Activated CD8-positive, alpha-beta T cell treated with anti-CD3 and anti-CD28 coated beads, Interleukin-2, amount 10 ng/mL, durations not matched to agents 7 days and 5 days (primary cell): ENCODE results near the gene WWC1. TPM values are rescaled to one million over a fixed set of nuclear protein-coding genes. Genes with fewer than 3 reads are reported as not detected.
A peak's percentile ranks its signal among the peaks of the same experiment; 100 is the strongest.

ENCODE experiments used
- ATAC-seq: fragments of 150-1000 bp; cut with Tn5 transposase; one replicate; pipeline ENCODE4 v1.10.0; 2021; ENCODE audit warnings: moderate library complexity
- CTCF ChIA-PET: fragments of 350-600 bp; sonication (Branson Sonifier 250); formaldehyde crosslinking; loops from one replicate; lab custom pipeline; 2021; ENCODE audit warnings: antibody characterized with exemption; lab: Charles Lee
- POLR2A ChIA-PET: fragments of 350-600 bp; sonication (Branson Sonifier 250); formaldehyde crosslinking; loops from one replicate; lab custom pipeline; 2021; ENCODE audit warnings: antibody characterized with exemption; lab: Charles Lee
- DNase-seq: peaks from one replicate; pipeline ENCODE4 v3.0.0-alpha.2; 2020
- H3K27ac Mint-ChIP-seq: one replicate; pipeline ENCODE4 v1.8.0; 2021; ENCODE audit warnings: mild to moderate bottlenecking, mixed read lengths
- H3K27me3 Mint-ChIP-seq: one replicate; pipeline ENCODE4 v1.8.0; 2021; ENCODE audit warnings: low read depth, mixed read lengths
- H3K36me3 Mint-ChIP-seq: one replicate; pipeline ENCODE4 v1.8.0; 2021; ENCODE audit warnings: low read depth, mixed read lengths
- H3K4me1 Mint-ChIP-seq: one replicate; pipeline ENCODE4 v1.8.0; 2021; ENCODE audit warnings: low read depth, mixed read lengths
- H3K4me3 Mint-ChIP-seq: one replicate; pipeline ENCODE4 v1.8.0; 2021; ENCODE audit warnings: mild to moderate bottlenecking, mixed read lengths
- H3K9me3 Mint-ChIP-seq: one replicate; pipeline ENCODE4 v1.8.0; 2022; ENCODE audit warnings: mixed read lengths; ENCODE audit not compliant: insufficient read depth
- total RNA-seq, 2 experiments: library from RNA; stranded (reverse); gene quantifications; one replicate each; pipeline ENCODE4 v1.2.3, GENCODE V29; 2021

Gene WWC1
- total RNA-seq, 2 experiments from 2014 or later: not detected

DNA sequence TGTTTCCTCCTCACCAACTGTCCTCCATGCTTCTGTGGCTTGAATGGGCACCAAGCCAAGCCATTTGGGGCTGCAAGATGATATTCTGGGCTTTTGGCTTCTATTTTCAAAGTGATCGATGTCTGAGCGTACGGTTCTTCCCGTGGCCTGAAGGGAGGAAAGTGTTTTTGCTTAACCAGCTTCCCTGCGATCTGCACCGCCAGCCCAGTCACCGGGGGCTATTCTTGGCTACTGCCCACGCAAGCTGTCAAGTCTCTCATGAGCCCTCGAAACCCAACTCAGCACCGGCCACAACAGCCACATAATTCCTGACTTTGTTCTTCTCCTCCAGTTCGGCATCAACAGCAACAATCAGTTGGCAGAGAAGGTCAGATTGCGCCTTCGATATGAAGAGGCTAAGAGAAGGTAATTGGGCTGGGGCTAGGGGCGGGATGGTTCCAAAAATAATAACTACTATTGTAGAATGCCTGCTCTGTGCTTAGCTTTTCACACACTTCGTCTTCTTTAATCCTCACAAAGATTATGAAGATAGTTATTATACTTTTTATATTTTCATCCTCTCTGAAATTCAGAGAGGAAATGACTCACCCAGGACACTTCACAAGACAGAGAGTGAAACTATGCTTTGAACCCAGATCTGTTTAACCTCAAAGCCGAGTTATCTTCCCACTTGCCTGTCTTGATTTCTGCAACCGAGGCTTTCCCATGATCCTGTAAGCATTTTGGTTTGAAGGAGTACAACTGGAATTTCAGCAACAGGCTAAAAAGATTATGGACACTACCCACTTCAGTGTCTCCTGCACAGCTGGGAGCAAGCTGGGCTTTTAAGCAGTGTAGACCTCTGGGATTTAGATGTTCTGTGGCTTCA is 118.4 kb downstream of the WWC1 start:
- peak overlapping the region; percentile 35 for H3K27ac Mint-ChIP-seq
- H3K36me3 Mint-ChIP-seq: no peaks in the 10 kb centered on the region
- ChIA-PET POLR2A (no interaction called here), CTCF (no interaction called here)
- peaks cover 21% of the 10 kb centered on the region for H3K4me1 Mint-ChIP-seq
- H3K9me3 Mint-ChIP-seq: no peaks in the 10 kb centered on the region
- H3K4me3 Mint-ChIP-seq: peak overlapping the region; percentile 37
- H3K27me3 Mint-ChIP-seq: peaks cover 19% of the 10 kb centered on the region
- no peak for DNase-seq
- peak; percentile 77 for ATAC-seq

DNA sequence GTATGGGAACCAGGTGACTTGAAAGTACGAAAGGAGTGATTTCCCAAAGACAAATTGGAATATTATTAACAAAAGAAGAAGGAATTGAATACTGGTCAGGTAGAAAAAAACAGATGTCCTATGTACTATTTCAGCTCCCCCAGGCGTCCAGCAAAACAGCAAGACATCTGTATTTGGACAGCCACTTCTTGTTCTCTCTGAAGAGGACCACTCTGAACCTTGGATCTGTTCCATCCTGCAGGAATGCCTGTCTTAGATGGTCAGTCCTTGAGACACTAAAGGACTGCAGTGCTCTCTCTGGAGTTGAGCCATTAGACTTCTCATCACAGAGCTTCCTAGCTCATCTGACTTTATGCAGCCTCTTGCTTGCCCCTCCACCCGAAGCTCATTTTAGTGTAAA is 120.4 kb downstream of the WWC1 start:
- H3K9me3 Mint-ChIP-seq: no peaks in the 10 kb centered on the region
- H3K27me3 Mint-ChIP-seq: peaks cover 11% of the 10 kb centered on the region
- CTCF ChIA-PET: no interaction called here
- H3K4me3 Mint-ChIP-seq: no peak overlapping the region
- ATAC-seq (no peak), DNase-seq (no peak)
- peaks cover 21% of the 10 kb centered on the region for H3K4me1 Mint-ChIP-seq
- POLR2A ChIA-PET: no interaction called here
- H3K36me3 Mint-ChIP-seq: no peaks in the 10 kb centered on the region
- no peak overlapping the region for H3K27ac Mint-ChIP-seq

DNA sequence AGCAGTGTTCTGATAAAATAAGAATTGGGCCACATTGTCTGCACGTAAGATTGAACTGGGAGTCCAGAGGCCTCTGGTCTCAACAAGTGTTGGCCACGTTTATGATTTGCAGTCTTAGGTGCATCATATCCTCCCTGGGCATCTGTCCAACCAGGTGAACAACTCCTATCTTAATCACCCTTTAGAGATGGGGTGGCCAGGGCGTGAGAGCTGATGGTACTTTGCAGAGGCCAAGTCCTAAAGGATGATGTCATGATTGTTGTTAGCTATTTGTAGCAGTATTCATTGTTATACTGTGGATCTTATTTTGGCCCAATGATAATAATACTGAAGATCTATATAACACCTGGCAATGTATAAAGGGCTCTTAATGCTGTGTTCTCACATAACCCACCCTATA is 121.6 kb downstream of the WWC1 start:
- ChIA-PET POLR2A (no interaction called here), CTCF (no interaction called here)
- H3K4me3 Mint-ChIP-seq: no peak overlapping the region

DNA sequence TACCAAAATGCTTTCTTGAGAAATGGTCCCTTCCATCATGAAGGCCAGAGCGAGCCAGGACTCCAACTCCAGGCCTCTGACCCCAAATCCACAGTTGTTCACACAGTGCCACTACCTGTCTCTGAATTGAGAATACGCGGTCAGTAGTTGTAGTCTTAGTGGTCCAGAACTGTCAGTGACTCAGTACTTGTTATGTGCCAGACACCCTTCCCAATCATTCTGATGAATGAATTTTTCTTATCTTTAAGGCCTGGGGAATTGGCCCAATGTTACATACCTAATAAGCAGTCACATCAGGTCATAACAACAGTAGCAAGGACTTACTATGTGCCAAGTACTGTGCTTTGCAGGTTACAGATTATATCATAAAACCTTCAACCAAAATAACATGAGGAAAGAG is 122.2 kb downstream of the WWC1 start:
- Mint-ChIP-seq H3K36me3 (no peaks in the 10 kb centered on the region), H3K27me3 (peaks cover 11% of the 10 kb centered on the region), H3K4me3 (no peak overlapping the region), H3K9me3 (no peaks in the 10 kb centered on the region), H3K27ac (no peak overlapping the region), H3K4me1 (peaks cover 18% of the 10 kb centered on the region)
- ChIA-PET CTCF (no interaction called here), POLR2A (no interaction called here)
- ATAC-seq (no peak), DNase-seq (no peak)

More for the DNA sequence above, 121.6 kb downstream of the WWC1 start:
- no peak for DNase-seq
- ATAC-seq: no peak
- H3K27ac Mint-ChIP-seq: no peak overlapping the region
- H3K9me3 Mint-ChIP-seq: no peaks in the 10 kb centered on the region
- H3K4me1 Mint-ChIP-seq: peaks cover 18% of the 10 kb centered on the region
- no peaks in the 10 kb centered on the region for H3K36me3 Mint-ChIP-seq
- H3K27me3 Mint-ChIP-seq: peaks cover 11% of the 10 kb centered on the region

DNA sequence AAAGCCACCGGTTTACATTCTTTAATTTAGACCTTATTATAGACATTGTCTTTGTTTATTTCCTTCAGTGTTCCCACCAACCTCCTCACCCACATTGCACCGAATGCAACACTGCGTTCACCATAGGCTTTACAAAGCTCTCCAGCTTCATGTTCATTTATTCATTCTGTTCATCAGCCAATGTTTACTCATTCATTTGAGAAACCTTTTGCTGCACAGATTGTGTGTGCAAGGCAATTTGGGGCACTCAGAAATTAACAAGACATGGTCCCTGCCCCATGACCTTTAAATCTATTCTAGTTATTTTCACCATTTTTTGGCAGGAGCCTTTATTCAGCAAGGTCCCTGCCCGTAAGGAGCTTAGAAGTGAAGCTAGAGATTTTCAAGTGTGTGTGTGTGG is 124.0 kb downstream of the WWC1 start:
- no peaks in the 10 kb centered on the region for H3K9me3 Mint-ChIP-seq
- H3K27me3 Mint-ChIP-seq: peaks cover 11% of the 10 kb centered on the region
- ATAC-seq (no peak), DNase-seq (no peak)
- peaks cover 2% of the 10 kb centered on the region for H3K4me1 Mint-ChIP-seq
- ChIA-PET CTCF (no interaction called here), POLR2A (no interaction called here)
- H3K27ac Mint-ChIP-seq: no peak overlapping the region
- no peak overlapping the region for H3K4me3 Mint-ChIP-seq
- H3K36me3 Mint-ChIP-seq: no peaks in the 10 kb centered on the region

DNA sequence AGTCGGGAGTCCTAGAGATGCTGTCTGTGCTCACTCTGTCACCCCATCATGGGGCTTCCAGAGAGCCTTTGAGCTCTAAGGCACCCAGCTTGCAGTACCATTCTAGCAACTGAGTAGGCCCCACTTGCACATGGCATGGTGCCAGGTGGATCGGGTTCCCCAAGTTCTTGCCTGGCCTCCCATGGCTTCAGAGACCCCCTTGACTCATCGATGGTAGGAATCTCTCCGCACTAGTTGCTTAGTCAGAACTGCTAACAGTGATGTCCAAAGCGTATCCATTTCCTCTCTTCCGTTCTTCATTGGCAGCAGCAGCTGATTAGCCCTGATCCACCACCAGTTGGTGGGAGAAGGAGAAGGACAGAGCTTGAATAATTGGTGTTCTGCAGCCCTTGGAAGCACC is 124.5 kb downstream of the WWC1 start:
- H3K27me3 Mint-ChIP-seq: peaks cover 11% of the 10 kb centered on the region
- ATAC-seq: no peak
- DNase-seq: no peak
- no peaks in the 10 kb centered on the region for H3K4me1 Mint-ChIP-seq
- no peaks in the 10 kb centered on the region for H3K9me3 Mint-ChIP-seq
- CTCF ChIA-PET: no interaction called here
- H3K36me3 Mint-ChIP-seq: no peaks in the 10 kb centered on the region
- no peak overlapping the region for H3K27ac Mint-ChIP-seq
- no peak overlapping the region for H3K4me3 Mint-ChIP-seq
- POLR2A ChIA-PET: no interaction called here

DNA sequence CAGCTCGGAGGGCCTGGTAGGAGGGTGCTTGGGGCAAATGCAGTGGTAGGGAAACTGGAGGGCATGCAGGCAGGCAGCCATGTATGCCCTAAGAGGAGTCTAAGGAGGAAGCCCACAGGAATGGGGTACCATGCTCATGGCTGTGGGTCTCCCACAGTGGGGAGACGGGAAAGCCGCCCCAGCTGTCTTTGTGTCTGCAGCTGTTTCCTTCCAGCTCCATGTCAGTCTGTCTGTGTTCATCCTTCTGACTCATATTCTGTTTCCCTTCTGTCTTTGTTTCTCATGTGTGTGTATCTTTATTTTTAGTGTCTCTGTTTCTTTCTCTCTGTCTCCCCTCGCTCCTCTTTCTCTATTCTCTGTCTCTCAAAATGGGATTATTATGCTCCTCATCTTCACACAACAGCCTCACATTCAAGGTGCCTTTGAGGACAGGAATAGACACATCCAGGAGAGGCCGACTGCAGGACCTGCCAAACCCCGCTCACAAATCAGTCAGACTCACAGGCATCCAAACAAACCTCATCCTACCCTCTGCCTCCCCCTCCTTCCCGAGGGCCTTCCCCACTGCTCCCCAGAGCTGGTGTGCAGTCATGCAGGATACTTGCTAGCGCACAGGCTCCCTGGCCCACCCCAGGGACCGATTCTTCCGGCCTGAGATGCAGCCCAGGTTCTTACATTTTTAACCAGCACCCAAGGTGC is 126.4 kb downstream of the WWC1 start:
- Mint-ChIP-seq H3K27ac (no peak overlapping the region), H3K4me1 (no peaks in the 10 kb centered on the region), H3K36me3 (no peaks in the 10 kb centered on the region), H3K4me3 (no peak overlapping the region), H3K27me3 (peaks cover 5% of the 10 kb centered on the region), H3K9me3 (no peaks in the 10 kb centered on the region)
- no peak for ATAC-seq
- DNase-seq: no peak
- ChIA-PET POLR2A (no interaction called here), CTCF (no interaction called here)

DNA sequence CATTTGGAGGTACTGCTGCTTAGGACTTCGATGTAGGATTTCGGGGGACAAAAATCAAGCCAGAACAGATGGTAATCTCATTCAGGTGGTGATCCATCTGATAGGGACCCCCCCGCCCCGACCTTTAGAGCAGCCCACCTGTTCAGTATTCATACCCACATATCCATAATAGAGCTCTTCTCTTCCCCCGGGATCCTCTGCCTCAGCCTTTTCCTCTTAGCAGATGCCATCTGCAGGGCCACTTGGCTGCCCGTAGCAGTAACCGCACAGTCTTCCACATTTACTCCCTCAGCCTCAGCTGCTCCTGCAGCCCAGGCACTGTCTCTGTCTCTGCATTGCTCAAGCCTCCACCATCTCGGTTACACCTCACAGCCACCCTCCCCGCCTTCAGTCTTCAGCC is 129.0 kb downstream of the WWC1 start:
- H3K9me3 Mint-ChIP-seq: no peaks in the 10 kb centered on the region

DNA sequence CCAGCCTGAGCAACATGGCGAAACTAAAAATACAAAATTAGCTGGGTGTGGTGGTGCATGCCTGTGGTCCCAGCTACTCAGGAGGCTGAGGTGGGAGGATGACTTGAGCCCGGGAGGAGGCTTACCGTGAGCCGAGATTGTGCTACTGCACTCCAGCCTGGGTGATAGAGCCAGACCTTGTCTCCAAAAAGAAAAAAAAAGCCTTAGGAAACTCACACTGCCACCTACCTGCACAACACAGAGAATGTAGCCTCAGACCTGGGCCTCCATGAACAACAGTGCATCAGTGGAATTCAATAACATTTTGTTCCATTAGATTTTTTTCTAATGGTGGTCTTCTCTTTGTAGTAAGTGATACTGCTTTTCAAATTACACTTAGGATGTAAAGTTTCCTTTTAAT is 131.0 kb downstream of the WWC1 start:
- Mint-ChIP-seq H3K4me3 (no peak overlapping the region), H3K9me3 (no peaks in the 10 kb centered on the region), H3K27ac (no peak overlapping the region), H3K36me3 (no peaks in the 10 kb centered on the region), H3K4me1 (no peaks in the 10 kb centered on the region), H3K27me3 (no peaks in the 10 kb centered on the region)
- ATAC-seq (no peak), DNase-seq (no peak)
- ChIA-PET POLR2A (no interaction called here), CTCF (interaction anchor here (1.0 kb wide), 1 partner anchor 153 kb away, joined by 3 read pairs; no protein-coding TSS in a partner anchor)

More for the DNA sequence above, 129.0 kb downstream of the WWC1 start:
- no peak for ATAC-seq
- H3K4me3 Mint-ChIP-seq: no peak overlapping the region
- H3K27me3 Mint-ChIP-seq: no peaks in the 10 kb centered on the region
- DNase-seq: no peak
- H3K36me3 Mint-ChIP-seq: no peaks in the 10 kb centered on the region
- CTCF ChIA-PET: no interaction called here
- H3K4me1 Mint-ChIP-seq: no peaks in the 10 kb centered on the region
- POLR2A ChIA-PET: no interaction called here
- no peak overlapping the region for H3K27ac Mint-ChIP-seq

DNA sequence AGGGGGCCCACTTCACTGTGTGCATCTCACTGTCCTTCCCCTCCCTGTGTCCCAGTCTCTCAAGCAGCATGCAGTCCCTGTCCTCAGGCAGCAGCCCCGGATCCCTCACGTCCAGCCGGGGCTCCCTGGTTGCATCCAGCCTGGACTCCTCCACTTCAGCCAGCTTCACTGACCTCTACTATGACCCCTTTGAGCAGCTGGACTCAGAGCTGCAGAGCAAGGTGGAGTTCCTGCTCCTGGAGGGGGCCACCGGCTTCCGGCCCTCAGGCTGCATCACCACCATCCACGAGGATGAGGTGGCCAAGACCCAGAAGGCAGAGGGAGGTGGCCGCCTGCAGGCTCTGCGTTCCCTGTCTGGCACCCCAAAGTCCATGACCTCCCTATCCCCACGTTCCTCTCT is 132.0 kb downstream of the WWC1 start:
- POLR2A ChIA-PET: no interaction called here
- CTCF ChIA-PET: no interaction called here
- H3K4me3 Mint-ChIP-seq: no peak overlapping the region
- no peak for ATAC-seq
- no peak overlapping the region for H3K27ac Mint-ChIP-seq
- DNase-seq: no peak
- no peaks in the 10 kb centered on the region for H3K4me1 Mint-ChIP-seq
- H3K36me3 Mint-ChIP-seq: no peaks in the 10 kb centered on the region
- no peaks in the 10 kb centered on the region for H3K27me3 Mint-ChIP-seq
- H3K9me3 Mint-ChIP-seq: no peaks in the 10 kb centered on the region

DNA sequence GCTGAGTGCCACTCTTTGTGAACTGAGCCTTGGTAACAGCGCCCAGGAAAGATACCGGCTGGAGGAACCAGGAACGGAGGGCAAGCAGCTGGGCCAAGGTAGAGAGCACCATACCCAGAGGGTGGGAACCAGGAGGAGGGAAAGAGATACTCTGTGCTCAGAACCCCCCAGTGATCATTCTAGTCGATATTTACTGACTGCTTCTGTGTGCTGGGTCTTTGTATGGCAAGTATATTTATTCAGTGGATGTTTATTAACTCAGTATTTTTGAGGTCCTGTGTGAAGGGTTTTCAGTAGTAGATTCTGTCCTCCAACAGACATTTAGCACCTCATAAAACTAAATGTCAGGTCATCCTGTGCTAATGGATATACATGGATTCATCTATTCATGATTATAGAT is 132.5 kb downstream of the WWC1 start:
- no peaks in the 10 kb centered on the region for H3K9me3 Mint-ChIP-seq
- DNase-seq (no peak), ATAC-seq (no peak)
- H3K4me3 Mint-ChIP-seq: no peak overlapping the region
- ChIA-PET POLR2A (no interaction called here), CTCF (no interaction called here)
- no peaks in the 10 kb centered on the region for H3K4me1 Mint-ChIP-seq
- no peak overlapping the region for H3K27ac Mint-ChIP-seq
- H3K27me3 Mint-ChIP-seq: peaks cover under 1% of the 10 kb centered on the region
- H3K36me3 Mint-ChIP-seq: no peaks in the 10 kb centered on the region

DNA sequence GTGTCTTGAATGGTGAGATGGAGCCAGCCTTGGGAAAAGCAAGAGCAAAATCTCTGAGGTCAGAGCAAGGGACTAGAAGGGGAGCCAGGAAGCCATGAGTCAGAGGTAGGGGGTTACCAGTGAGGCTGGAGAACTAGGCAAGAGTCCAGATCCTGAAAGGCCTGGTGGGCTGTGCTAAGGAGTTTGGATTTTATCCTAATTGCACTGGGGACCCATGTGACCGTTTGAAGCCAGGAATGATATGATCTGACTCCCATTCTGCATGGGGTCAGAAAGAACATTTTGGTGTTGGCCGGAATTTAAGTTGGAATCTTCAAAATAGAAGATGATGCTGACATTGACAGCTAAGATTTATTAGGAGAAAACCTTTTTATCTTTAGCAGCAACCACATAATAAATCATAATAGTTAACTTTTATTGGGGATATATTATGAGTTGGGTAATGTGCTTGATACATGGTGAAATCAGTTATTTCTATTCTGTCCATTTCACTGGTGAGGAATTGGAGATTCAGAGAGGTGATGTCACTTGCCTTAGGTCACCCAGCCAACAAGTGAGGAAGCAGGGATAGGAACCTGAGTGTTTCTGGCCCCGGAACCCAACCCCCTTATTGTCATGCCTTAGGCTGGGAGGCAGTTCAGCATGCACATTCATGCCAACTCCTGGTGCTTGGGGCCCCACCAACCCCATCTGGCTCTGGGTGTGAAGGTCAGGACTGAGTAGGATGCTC is 133.3 kb downstream of the WWC1 start:
- no peaks in the 10 kb centered on the region for H3K36me3 Mint-ChIP-seq
- CTCF ChIA-PET: no interaction called here
- no peaks in the 10 kb centered on the region for H3K4me1 Mint-ChIP-seq
- H3K27me3 Mint-ChIP-seq: peaks cover 1% of the 10 kb centered on the region
- no peak overlapping the region for H3K27ac Mint-ChIP-seq
- ATAC-seq (no peak), DNase-seq (no peak)
- no peak overlapping the region for H3K4me3 Mint-ChIP-seq
- no peaks in the 10 kb centered on the region for H3K9me3 Mint-ChIP-seq
- POLR2A ChIA-PET: no interaction called here
